Skin epidermis (tissue), 12 donors: Measurements from ENCODE around the gene SLN.
"Not testable (repeated sequence)": the region's sequence is repeated elsewhere in the genome, so short reads cannot be mapped to it uniquely, and the experiment has no call there.

Experiments
- H3K27ac ChIP-seq, 21 experiments: fragments of 200-600 bp; sonication (generic) in 11 of 21; one replicate each; pipeline ENCODE4 v1.5.0; 2020; ENCODE audit warnings: mild to moderate bottlenecking in 3 of 21, inconsistent platforms in 2 of 21, moderate library complexity in 2 of 21
- H3K4me3 ChIP-seq, 7 experiments: fragments of 200-600 bp; sonication (generic) in 2 of 7; one replicate each; pipeline ENCODE4 v1.5.0; 2020; ENCODE audit warnings: inconsistent platforms in 2 of 7, mild to moderate bottlenecking in 2 of 7, moderate library complexity in 1 of 7

The SLN gene

DNA sequence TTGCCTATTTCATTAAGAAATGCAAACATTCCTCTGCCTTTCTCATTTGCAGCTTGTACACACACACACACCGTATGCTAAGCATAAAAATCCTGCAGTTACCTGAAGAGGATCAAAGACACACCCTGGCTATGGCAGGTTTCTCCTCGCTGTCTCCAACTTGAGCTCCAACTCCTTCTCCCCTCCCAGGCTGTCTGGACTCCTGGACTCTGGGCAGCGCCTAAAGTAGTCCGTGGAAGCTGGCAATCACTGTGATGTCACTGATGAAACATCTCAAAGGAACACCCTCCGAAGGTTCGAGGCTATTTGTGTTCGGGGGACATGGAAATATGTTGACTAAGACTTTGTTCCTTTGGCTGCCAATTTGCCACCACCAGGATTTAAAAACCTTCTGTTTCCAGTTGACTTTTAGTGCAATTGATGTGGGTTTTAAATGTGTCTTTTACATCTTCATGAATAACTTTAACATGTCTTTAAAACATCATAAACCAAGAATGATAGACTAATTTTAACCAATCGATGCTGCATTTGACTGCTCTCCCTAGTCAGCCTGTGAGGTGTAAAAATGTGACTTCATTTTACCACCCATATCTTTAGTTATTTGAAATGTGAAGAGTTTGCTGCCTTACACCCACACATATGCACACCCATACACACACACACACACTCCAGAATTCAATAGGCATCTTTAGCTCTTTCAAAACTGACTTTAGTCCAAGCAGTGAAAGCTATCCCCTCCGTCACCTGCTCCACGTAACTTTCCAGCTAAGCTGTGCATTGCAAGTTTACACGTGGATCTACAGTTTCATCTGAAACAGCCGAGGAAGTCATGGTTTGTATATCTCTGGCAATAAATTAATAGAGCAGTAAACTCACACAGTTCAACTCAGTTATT lies at the start of gene SLN:
Gene SLN, minus strand, starts transcription at position 196 of the 895 bp plus-strand sequence.
- Histone ChIP-seq H3K27ac (no peak within 1 kb of the TSS), H3K4me3 (no peak within 1 kb of the TSS)

DNA sequence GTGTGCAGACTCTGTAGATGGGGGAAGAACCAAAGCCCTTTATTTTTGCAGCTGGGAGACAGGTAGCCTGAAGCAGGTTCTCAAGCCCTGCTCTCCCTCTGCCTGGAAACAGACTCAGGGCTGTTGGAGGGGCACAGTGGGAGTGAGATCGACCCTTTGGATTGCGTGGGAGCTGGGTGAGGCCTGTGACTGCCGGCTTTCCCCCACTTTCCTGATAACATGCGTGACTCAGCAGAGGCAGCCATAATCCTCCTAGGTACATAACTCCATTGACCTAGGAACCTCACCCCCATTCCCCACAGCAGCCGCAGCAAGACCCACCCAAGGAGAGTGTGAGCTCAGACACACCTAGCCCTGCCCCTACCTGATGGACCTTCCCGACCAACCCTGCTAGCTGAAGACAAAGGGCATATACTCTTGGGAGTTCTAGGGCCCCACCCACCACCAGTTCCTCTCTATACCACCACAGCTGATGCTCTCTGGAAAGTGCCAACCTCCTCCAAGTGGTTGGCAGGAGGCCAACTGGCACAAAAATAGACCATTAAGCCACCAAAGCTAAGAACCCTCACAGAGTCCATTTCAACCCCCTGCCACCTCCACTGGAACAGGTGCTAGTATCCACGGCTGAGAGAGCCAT lies 47.0 kb upstream of the SLN start:
- H3K4me3 ChIP-seq: not testable (repeated sequence)

DNA sequence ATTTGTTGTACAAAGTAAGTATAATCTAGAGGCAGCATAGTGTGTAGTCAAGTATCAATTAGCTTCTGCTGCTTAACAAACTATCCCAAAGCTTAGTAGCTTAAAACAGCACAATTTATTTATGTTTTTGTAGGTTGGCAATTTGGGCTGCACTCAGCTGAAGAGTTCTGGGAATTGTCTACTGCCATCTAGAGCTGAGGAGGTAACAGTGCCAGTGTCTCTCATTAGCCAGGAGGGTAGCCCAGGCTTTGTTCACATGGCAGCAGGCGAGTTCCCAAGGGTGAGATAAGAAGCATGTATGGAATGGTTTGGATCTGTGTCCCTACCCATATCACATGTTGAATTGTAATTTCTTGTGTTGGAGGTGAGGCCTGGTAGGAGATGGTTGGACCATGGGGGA lies 45.8 kb upstream of the SLN start:
- no peak overlapping the region for H3K27ac ChIP-seq
- H3K4me3 ChIP-seq: no peak overlapping the region

More for the DNA sequence above, 47.0 kb upstream of the SLN start:
- not testable (repeated sequence) for H3K27ac ChIP-seq

DNA sequence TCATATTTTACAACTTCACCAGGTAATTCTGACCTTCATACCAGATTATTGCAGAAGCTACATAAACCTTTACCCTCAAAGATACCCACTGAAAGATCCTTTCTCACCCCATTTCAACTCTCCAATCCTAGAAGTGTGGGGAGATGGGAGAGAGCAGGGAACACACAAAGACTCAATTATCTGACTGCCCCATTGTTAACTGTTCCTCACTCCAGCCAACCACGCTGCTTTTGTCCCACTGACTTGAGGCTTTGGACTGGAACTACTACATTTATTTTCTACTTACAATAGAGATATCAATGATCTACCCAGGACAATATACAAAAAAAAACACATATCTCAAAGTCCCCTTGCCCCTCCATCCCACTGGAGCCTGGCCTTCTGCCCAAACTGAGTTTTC lies 44.7 kb upstream of the SLN start:
- H3K4me3 ChIP-seq: no peak overlapping the region
- H3K27ac ChIP-seq: no peak overlapping the region

DNA sequence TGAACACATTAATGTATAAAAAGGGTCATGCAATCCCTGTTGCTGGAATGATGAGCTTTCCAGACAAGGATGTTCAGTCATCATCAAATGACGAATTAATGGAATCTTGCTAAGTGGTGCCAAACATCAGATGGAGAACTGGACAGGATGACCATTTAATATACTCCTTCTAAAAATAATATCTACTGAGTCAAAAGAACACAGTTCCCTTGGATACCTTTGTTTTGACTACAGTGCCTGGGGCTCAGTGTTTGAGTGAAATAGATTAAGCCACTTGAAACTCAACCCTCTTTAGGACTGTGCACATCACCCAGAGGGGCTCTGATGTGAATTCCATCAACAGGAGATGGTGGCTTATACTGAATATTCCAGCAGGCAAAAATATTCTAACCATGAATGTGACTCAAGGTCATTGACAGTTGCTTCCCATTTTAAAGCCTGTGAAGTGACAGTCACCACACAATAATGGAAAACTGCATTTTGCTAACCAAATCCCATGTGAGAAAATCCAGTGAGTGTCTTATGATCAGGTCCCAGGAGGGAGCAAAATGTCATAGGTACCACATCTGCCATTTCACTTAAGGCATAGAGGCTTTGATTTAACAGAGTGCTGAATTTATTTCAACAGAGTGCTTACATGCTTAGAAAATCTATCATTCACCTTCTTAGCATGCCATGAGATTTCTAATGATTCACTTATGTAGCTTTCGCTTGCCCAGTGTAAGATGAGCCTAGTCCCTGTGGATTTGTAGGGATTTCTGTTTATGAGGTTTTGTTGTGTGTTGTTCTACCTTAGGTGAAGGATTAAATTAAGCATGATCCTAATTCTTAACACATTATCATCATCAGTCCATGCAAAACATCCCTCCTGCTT lies 41.3 kb upstream of the SLN start:
- H3K27ac ChIP-seq: no peak overlapping the region

DNA sequence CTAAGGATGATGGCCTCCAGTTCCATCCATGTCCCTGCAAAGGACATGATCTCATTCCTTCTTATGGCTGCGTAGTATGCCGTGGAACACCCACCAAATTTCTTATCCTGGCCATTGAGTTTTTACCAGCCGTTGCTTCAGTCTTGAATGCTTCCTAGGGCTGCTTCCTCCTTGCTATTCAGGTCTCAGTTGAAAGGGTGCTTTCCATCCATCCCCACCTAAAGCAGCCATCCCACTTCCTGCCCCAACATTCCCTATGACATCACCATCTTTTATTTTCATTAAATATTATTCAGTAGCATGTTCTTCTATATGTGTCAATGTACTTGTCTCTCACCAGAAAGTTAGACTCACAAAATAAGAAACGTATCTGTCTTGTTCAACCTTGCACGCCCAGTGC lies 40.7 kb upstream of the SLN start:
- no peak overlapping the region for H3K4me3 ChIP-seq
- no peak overlapping the region for H3K27ac ChIP-seq

More for the DNA sequence above, 41.3 kb upstream of the SLN start:
- H3K4me3 ChIP-seq: no peak overlapping the region

DNA sequence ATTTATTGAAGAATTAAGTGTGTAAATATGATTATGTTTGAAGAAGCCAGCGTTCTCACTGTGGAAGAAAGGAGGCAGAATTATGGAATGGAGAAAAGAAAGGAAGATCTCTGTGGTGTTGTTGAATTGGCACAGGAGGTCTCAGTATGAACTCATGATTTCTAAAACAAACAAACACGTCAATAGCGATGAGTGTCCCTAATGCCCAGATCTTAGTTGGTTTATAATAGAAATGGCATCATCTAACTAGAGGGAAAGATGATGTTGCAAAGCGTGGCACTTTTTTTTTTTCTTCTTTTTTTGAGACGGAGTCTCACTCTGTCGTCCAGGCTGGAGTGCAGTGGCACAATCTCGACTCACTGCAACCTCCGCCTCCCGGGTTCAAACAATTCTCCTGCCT lies 39.2 kb upstream of the SLN start:
- Histone ChIP-seq H3K4me3 (no peak overlapping the region), H3K27ac (no peak overlapping the region)

DNA sequence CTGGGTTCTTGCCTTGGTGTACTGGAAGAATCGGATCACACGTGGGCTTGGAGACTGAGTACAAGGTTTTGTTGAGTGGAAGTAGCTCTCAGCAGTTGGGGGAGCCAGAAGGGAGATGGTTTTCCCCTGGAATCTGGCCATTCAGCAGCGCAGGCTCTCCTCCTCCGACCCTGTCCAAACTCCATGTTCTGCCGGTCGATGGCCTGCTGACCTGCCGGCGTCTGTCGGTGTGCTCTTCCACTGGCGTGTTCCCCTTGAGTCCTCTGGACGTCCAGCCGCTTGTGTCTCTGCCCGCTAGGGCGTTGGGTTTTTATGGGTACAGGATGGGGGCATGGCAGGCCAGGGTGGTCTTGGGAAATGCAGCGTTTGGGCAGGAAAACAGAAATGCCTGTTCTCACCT lies 38.5 kb upstream of the SLN start:
- Histone ChIP-seq H3K4me3 (no peak overlapping the region), H3K27ac (no peak overlapping the region)

DNA sequence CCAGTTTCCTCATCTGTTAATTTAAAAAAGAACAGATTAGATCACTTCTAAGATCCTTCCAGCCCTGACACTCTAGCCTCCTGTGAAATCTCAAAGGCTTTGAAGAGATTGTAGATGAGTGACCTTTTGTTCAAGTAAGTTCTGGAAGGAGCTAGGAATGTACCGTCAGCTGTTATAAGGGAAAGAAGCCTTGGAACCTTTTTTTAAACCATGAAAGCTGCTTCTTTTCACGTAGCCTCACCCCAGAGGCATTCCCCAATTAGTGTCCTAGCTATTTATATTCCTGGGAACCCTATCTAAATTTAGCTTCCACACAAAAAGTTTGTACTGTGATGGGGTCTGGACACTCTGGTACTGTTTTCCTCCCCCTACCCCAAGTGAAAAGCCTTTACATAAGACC lies 35.8 kb upstream of the SLN start:
- Histone ChIP-seq H3K4me3 (no peak overlapping the region), H3K27ac (no peak overlapping the region)

DNA sequence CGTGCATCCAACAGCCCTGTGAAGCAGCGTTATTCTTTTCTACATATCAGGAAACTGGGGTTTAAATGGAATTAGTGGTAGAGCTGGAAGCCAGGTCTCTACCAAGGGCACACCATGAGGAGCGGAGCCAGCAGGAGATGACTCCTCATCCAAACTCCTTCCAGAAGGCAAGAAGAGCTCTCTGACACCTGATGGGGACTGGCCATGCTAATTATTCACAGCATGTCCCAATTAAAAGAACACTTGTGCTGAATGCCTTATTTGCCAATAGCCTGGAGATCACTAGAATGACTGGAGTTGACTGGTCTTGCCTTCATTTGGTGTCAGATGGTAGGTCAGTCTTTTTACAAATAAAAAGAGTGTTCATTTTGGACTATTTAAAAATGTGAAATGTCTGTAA lies 32.9 kb upstream of the SLN start:
- H3K4me3 ChIP-seq: no peak overlapping the region
- H3K27ac ChIP-seq: no peak overlapping the region

DNA sequence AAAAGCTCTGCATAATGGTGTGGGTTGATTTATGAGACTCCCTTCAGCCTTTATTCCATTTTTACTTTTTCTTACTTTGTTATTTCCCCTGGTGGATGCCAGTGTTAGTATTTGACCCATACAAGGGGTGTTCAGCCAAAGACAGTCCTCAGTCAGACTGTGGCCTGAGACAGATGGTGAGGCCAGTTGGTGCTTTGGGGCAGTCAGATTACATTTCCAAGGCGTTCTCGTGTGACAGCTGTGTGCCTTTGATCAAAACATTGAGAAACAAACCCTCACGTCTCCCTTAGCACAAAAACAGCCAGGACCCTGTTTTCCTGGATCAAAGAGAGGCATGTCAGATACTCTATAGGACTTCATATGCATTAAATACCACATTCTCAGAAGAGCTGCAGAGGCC lies 31.3 kb upstream of the SLN start:
- Histone ChIP-seq H3K4me3 (no peak overlapping the region), H3K27ac (no peak overlapping the region)

DNA sequence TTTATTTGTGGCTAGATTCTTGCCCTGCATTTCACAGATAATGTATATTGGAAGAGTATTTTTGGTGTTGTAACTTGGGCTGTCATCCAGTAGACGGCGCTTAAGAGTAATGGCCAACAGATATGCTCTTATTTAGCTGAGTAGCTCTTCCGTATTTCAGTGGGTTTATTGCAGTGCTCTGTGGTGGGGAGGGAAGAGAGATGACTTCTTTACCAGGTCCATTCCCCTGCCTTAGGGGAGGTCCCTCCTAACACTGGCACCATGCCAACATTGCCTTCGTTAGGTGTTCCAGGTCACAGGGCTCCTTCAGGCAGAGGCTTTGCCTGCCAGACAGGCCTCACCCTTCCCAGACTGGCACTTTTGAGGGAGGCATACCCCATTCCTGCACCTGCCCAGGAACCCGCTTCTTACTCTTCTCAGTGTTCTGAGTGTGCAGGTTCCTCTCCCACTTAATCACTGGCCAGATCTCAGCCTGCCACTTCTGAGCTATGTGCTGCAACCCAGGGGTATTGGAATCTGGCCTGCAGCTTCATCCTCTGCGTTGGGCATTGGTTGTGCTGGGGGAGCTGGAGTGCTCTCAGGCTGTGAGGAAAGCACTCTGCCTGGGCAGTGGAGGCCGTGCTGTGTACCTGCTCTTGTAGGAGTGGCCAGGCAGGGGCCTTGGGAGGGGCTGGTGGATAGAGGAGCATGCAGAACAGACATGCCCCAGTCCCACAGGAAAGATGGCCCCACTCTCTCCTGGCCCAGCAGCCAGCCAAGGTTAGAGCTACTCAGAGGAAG lies 29.4 kb upstream of the SLN start:
- H3K27ac ChIP-seq: no peak overlapping the region
- H3K4me3 ChIP-seq: no peak overlapping the region

DNA sequence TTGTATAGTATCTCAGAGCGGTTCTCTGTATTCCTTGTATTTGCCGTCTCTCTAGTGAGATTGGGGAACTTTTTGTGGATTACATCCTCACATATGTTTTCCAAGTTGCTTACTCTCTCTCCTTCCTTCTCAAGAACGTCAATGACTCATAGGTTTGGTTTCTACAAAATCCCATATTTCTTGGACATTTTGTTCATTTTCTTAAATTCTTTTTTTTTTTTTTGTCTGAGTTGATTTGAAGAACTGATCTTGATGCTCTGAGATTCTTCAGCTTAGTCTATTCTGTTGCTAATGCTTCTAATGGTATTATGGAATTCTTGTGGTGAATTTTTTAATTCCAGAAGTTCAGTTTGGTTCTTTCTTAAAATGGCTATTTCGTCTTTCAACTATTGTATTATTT lies 28.4 kb upstream of the SLN start:
- Histone ChIP-seq H3K27ac (no peak overlapping the region), H3K4me3 (no peak overlapping the region)

DNA sequence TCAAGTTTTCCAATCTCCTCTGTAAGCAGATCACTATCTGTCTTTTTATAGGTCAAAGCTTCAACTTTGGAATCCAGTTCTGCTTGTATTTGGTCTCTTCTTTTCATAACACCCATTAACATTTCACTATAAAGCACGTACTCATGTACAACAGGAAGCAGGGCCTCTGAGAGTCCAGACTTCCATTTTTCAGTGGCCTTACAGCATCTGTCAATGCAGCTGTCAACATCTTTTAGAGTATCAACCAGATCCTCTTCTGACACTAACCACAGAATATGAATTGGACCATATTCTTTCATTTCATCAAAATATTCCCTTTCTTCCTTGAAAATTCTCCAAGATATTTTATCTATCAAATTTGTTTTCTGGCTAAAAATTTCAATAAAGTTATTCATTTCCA lies 24.7 kb upstream of the SLN start:
- Histone ChIP-seq H3K27ac (no peak overlapping the region), H3K4me3 (no peak overlapping the region)

DNA sequence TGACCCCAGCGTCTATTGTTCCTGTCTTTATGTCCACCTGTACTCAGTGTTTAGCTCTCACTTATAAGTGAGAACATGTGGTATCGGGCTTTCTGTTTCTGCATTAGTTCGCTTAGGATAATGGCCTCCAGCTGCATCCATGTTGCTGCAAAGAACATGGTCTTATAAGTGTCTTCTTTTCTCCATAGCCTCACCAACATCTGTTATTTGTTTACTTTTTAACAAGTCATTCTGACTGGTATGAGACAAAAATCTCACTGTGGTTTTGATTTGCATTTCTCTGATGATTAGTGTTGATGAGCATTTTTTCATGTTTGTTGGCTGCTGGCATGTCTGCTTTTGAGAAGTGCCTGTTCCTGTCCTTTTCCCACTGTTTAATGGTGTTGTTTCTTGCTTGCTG lies 21.7 kb upstream of the SLN start:
- Histone ChIP-seq H3K4me3 (no peak overlapping the region), H3K27ac (no peak overlapping the region)

DNA sequence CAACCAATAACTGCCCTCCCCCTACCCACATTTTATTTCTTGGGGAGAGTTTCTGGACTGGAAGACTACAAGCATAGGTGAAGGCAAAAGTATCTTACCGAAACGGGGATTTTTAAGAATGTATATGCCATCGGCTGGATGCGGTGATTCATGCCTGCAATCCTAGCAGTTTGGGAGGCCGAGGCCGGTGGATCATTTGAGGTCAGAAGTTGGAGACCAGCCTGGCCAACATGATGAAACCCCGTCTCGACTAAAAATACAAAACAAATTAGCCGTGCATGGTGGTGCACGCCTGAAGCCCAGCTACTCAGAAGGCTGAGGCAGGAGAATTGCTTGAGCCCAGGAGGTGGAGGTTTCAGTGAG lies 20.8 kb upstream of the SLN start:
- Histone ChIP-seq H3K27ac (peak overlapping the region in 1 of 21 experiments; percentile 47), H3K4me3 (no peak overlapping the region)

DNA sequence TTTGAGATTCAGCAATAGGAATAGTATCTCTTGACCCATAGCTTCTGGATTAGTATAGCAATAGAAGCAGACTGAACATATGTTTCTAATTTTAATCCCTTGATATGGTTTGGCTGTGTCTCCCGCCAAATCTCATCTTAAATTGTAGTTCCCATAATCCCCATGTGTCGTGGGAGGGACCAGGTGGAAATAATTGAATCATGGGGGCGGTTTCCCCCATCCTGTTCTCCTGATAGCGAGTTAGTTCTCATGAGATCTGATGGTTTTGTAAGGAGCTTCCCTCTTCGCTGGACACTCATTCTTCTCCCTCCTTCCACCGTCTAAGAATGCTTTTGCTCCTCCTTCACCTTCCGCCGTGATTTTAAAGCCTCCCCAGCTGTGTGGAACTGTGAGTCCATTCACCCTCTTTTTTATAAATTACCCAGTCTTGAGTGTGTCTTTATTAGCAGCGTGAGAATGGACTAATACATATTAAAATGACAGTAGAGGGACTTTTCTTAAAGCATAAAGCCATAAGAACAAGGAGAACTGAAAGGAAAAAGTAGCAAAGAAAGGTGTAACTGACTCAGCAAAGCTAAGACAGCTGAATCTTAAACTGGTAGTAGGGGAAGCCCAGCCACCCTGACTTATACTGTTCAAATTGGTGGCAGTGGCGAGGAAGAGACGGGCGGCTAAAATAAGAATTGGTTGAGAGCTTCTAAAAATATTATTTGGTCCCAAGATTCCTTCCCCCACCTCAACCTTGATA lies 20.3 kb upstream of the SLN start:
- Histone ChIP-seq H3K4me3 (no peak overlapping the region), H3K27ac (peak overlapping the region in 1 of 21 experiments; percentile 47)

DNA sequence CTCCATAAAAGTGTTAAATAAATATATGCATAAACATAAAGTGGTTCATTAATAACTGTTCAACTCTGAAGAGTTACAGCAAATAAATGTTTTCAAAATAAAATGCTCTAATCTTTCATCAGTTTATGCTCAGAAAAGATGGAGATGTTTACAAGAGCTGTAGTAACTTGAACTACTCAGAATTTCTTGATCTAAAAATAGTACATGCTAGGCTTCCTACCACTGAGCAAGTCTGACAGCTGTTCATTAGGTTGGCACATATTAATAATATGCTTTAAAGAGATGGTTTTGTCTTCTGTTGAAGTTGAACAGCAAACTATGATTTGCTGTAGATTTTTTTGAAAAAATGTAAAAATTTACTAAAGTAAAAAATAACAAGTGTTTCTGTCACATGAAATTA lies 10.8 kb upstream of the SLN start:
- no peak overlapping the region for H3K4me3 ChIP-seq
- H3K27ac ChIP-seq: no peak overlapping the region

DNA sequence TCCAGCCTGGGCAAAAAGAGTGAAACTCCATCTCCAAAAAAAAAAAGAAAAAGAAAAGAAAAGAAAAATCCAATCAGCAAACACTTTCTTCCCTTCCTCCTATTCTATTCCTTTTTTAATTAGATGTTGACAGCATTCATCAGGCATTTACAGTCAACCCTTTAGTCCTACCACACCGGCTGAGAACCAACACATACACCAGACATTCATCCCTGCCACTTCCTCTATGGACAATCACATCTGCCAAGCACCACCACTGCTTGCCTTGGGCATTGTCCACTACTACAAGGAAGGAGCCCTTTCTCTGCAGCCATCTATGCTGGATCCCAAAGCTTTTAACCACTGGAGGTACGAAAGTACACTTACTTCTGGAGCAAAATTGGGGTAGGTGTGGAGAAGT lies 9.4 kb upstream of the SLN start:
- Histone ChIP-seq H3K27ac (no peak overlapping the region), H3K4me3 (no peak overlapping the region)
